GM12878 (cell line): ENCODE results near the gene HUWE1. TPM values are rescaled to one million over a fixed set of nuclear protein-coding genes. Genes with fewer than 3 reads are reported as not detected.

Source experiments
- ATAC-seq: fragments of 200-7000 bp; cut with Tn5 transposase; 3 replicates; pipeline ENCODE4 v1.9.1; 2020; ENCODE audit warnings: mild to moderate bottlenecking, moderate library complexity
- BruUV-seq: library from RNA; stranded (reverse); fragments of 400-500 nt; replicated peaks from 2 replicates; lab custom pipeline; 2021; lab: Mats Ljungman, UMichigan
- CTCF ChIA-PET: fragments of 300-600 bp; sonication (Branson Sonifier 250); formaldehyde crosslinking; extraction: SDS; loops from one replicate; lab custom pipeline; 2021; ENCODE audit warnings: inconsistent platforms; lab: Yijun Ruan, JAX
- POLR2A ChIA-PET: fragments of 350-600 bp; formaldehyde crosslinking; extraction: SDS; loops from one replicate; lab custom pipeline; 2021; ENCODE audit warnings: inconsistent platforms; lab: Charles Lee
- RAD21 ChIA-PET: fragments of 300-600 bp; sonication (Branson Sonifier 250); formaldehyde crosslinking; loops from one replicate; lab custom pipeline; 2023; ENCODE audit warnings: antibody characterized with exemption; ENCODE audit not compliant: unreplicated experiment; lab: Charles Lee
- SMC1A ChIA-PET: fragments of 300-600 bp; sonication (Branson Sonifier 250); formaldehyde crosslinking; loops from one replicate; lab custom pipeline; 2023; ENCODE audit not compliant: unreplicated experiment, uncharacterized antibody; lab: Charles Lee
- DNase-seq: peaks from one replicate; pipeline ENCODE4 v3.0.0-alpha.2; 2011; ENCODE audit warnings: low read depth, low spot score
- FAIRE-seq: peaks from 3 replicates; lab custom pipeline; 2011; peaks lifted over from hg19 to GRCh38; lab: Jason Lieb, UNC
- H2AFZ ChIP-seq: 2 replicates; pipeline ENCODE4 v1.6.0; 2011; ENCODE audit warnings: low read depth, low read length, control low read depth; ENCODE audit not compliant: control insufficient read depth
- H3K27ac ChIP-seq: 2 replicates; pipeline ENCODE4 v1.5.1; 2011; ENCODE audit warnings: control low read depth; ENCODE audit not compliant: control insufficient read depth, insufficient read depth
- H3K27me3 ChIP-seq, 2 experiments: replicated peaks in 1 of 2; 2 replicates each; pipeline versions ENCODE4 v1.6.0 to v1.6.1; 2011; ENCODE audit warnings: low read length in 1 of 2; ENCODE audit not compliant: control insufficient read depth in 2 of 2, insufficient read depth in 2 of 2
- H3K36me3 ChIP-seq, 2 experiments: 2 replicates each; pipeline ENCODE4 v1.5.1; 2011; ENCODE audit warnings: low read length in 1 of 2; ENCODE audit not compliant: control insufficient read depth in 2 of 2, insufficient read depth in 2 of 2
- H3K4me1 ChIP-seq: 2 replicates; pipeline ENCODE4 v1.6.1; 2011; ENCODE audit warnings: mild to moderate bottlenecking, low read length, moderate library complexity, mixed read lengths; ENCODE audit not compliant: control insufficient read depth, insufficient read depth
- H3K4me2 ChIP-seq: 2 replicates; pipeline ENCODE4 v1.6.0; 2011; ENCODE audit warnings: control low read depth; ENCODE audit not compliant: control insufficient read depth, insufficient read depth
- H3K4me3 ChIP-seq: fragments of 200-600 bp; sonication (generic); 2 replicates; pipeline ENCODE4 v1.5.1; 2016
- H3K79me2 ChIP-seq: 2 replicates; pipeline ENCODE4 v1.6.0; 2011; ENCODE audit warnings: low read length; ENCODE audit not compliant: control insufficient read depth, insufficient read depth
- H3K9ac ChIP-seq: 2 replicates; pipeline ENCODE4 v1.8.0; 2011; ENCODE audit warnings: low read length, control low read depth, mixed read lengths; ENCODE audit not compliant: control insufficient read depth, insufficient read depth
- H3K9me3 ChIP-seq: replicated peaks from 3 replicates; pipeline ENCODE4 v1.5.1; 2011; ENCODE audit warnings: mild to moderate bottlenecking, low read length; ENCODE audit not compliant: control insufficient read depth, insufficient read depth
- H4K20me1 ChIP-seq: 2 replicates; pipeline ENCODE4 v1.6.0; 2011; ENCODE audit not compliant: control insufficient read depth, insufficient read depth
- CHD4 ChIP-seq: fragments of 200-600 bp; sonication (generic); IDR thresholded peaks from 2 replicates; pipeline ENCODE4 v1.6.1; 2016; ENCODE audit warnings: mild to moderate bottlenecking
- KAT2A ChIP-seq: conservative IDR thresholded peaks from 2 replicates; pipeline ENCODE4 v1.6.1; 2011; ENCODE audit warnings: low read depth, low read length; ENCODE audit not compliant: control insufficient read depth
- MAX ChIP-seq: IDR thresholded peaks from 2 replicates; pipeline ENCODE4 v1.6.1; 2012; ENCODE audit warnings: low read depth, low read length, improper control_type of control experiment
- NFYB ChIP-seq: IDR thresholded peaks from 2 replicates; pipeline ENCODE4 v1.6.1; 2011; ENCODE audit warnings: low read depth, mild to moderate bottlenecking, low read length, improper control_type of control experiment, moderate library complexity; ENCODE audit not compliant: insufficient read depth
- RAD51 ChIP-seq: fragments of 450-650 bp; IDR thresholded peaks from 2 replicates; pipeline ENCODE4 v1.6.1; 2016; ENCODE audit warnings: moderate library complexity, mild to moderate bottlenecking, inconsistent platforms
- SIN3A ChIP-seq: IDR thresholded peaks from 2 replicates; pipeline ENCODE4 v1.6.1; 2012; ENCODE audit warnings: low read depth, low read length, improper control_type of control experiment
- TBL1XR1 ChIP-seq: IDR thresholded peaks from 2 replicates; pipeline ENCODE4 v1.6.1; 2012; ENCODE audit warnings: low read depth, low read length, improper control_type of control experiment
- WGBS: methylation state at CpG from one replicate; pipeline ENCODE4 v1.1.6; 2016; ENCODE audit warnings: low lambda C conversion rate; ENCODE audit not compliant: insufficient replicate concordance, insufficient coverage; ENCODE audit errors: missing lambda C conversion rate; 5-methylcytosine and 5-hydroxymethylcytosine counted together
- in situ Hi-C: fragments of 300-500 bp; cut with MboI; formaldehyde crosslinking; loops from 9 replicates; pipeline ENCODE4 v1.14.3; 2018; ENCODE audit warnings: mixed read lengths
- intact Hi-C: fragments of 100-400 bp; cut with micrococcal nuclease; formaldehyde crosslinking; loops from one replicate; pipeline ENCODE4 v1.14.2; 2022; ENCODE audit not compliant: unreplicated experiment
- microRNA counts: library from miRNA; unstranded; fragments of <30 nt; microRNA quantifications from one replicate; lab custom pipeline; 2016
- microRNA-seq: library from miRNA; unstranded; fragments of <30 nt; microRNA quantifications from one replicate; pipeline ENCODE4, GENCODE V29; 2018
- polyA plus RNA-seq, 11 experiments: library from polyadenylated mRNA; depleted of rRNA in 4 of 11; unstranded in 6 of 11; stranded (reverse) in 5 of 11; fragments of >200 nt; fragmentation: Nextera tagmentation in 4 of 11; fragmentation: Illumina TruSeq in 1 of 11; extraction: Ambion mirVana in 4 of 11; extraction: Trizol in 1 of 11; gene quantifications; 1 replicate in 1 of 11; 2 replicates in 10 of 11; pipeline versions ENCODE4 v1.2.1 to v1.2.3, GENCODE V29; 2011 to 2016; ENCODE audit warnings: inconsistent platforms in 2 of 11, missing spikeins in 2 of 11, low read depth in 1 of 11
- small RNA-seq: library from RNA; depleted of rRNA; stranded (forward); fragments of <200 nt; gene quantifications from one replicate; pipeline ENCODE3, GENCODE V24; 2014
- total RNA-seq, 4 experiments: library from RNA; depleted of rRNA in 3 of 4; stranded (reverse); fragments of >200 nt in 3 of 4; fragmentation: Illumina TruSeq in 1 of 4; extraction: Trizol in 1 of 4; gene quantifications; 2 replicates each; pipeline versions ENCODE4 v1.2.1 to v1.2.3, GENCODE V29; 2013 to 2021

HUWE1 gene
- total and polyA plus RNA-seq, 10 of the 15 experiments (the other 5 are each of a cell fraction or from before 2014, with no cell fraction given), result 35.9 to 280 (median 100) TPM

GRCh38 chrX:53483838-53484405 is 202.6 kb downstream of the HUWE1 start (continued):
- no peak for TF ChIP-seq NFYB
- no peak for TF ChIP-seq TBL1XR1
- TF ChIP-seq, all 136 proteins: peak for 0

- RAD21 ChIA-PET, result interaction anchor here (2.8 kb wide), 1 partner anchor 170 kb away, joined by 16 read pairs; no protein-coding TSS in a partner anchor
- POLR2A ChIA-PET, result no interaction called here
- FAIRE-seq (no peak), ATAC-seq (no peak), DNase-seq (no peak)
- Histone ChIP-seq H2AFZ (no peak overlapping the region), H3K9me3 (no peaks in the 10 kb centered on the region), H4K20me1 (no peaks in the 10 kb centered on the region), H3K4me3 (no peak overlapping the region), H3K79me2 (no peaks in the 10 kb centered on the region), H3K27me3 (no peaks in the 10 kb centered on the region; a peak in 1 of 4 replicates), H3K9ac (no peak overlapping the region), H3K4me2 (no peak overlapping the region), H3K4me1 (no peaks in the 10 kb centered on the region), H3K36me3 (no peaks in the 10 kb centered on the region), H3K27ac (no peak overlapping the region)
- SMC1A ChIA-PET, result interaction anchor here (1.0 to 3.5 kb wide), 3 partner anchors 166 to 173 kb away, joined by 3 to 17 read pairs (median 7); no protein-coding TSS in a partner anchor
- CTCF ChIA-PET, result interaction anchor here (0.7 to 2.2 kb wide), 11 partner anchors 9 to 1548 kb away, joined by 3 to 15 read pairs (median 4); no protein-coding TSS in a partner anchor
- no peak for TF ChIP-seq MAX
- TF ChIP-seq RAD51, result no peak
- no peak for TF ChIP-seq SIN3A
- no peak for TF ChIP-seq CHD4
- no peak for TF ChIP-seq KAT2A
- 26% methylated on average over 2 of the region's 2 CpGs for WGBS
- in situ Hi-C loops, result no loop called here
- intact Hi-C loops, result no loop called here
- no TSS peak for BruUV-seq
Observed at GRCh38 chrX:53483416-53483815, 203.1 kb downstream of the HUWE1 start.

MicroRNA genes within 50 kb of the gene (microRNA counts, 767-probe panel; counts per million panel counts)
- 3,650 counts per million, percentile 93 among the panel's probes with 10 or more counts for microRNA hsa-miR-98 (lab: Ali Mortazavi, UCI)

Small RNA genes within 50 kb of the gene (microRNA-seq; reads per million reads assigned to microRNA genes)
- gene MIR98 (26,859 reads per million, percentile 99 among the genes with 10 or more reads in this experiment), gene MIRLET7F2 (9,170 reads per million, percentile 96 among the genes with 10 or more reads in this experiment)

Small RNA genes within 50 kb of the gene (small RNA-seq; reads per million reads assigned to genes)
- 1,118 reads per million, percentile 100 among the genes with 10 or more reads in this experiment for gene MIR98
- gene MIRLET7F2, result 307 reads per million, percentile 99 among the genes with 10 or more reads in this experiment
